ENCODE results near the gene SALL4.
"Not testable (repeated sequence)": the region's sequence is repeated elsewhere in the genome, so short reads cannot be mapped to it uniquely, and the experiment has no call there.

The SALL4 gene

DNA sequence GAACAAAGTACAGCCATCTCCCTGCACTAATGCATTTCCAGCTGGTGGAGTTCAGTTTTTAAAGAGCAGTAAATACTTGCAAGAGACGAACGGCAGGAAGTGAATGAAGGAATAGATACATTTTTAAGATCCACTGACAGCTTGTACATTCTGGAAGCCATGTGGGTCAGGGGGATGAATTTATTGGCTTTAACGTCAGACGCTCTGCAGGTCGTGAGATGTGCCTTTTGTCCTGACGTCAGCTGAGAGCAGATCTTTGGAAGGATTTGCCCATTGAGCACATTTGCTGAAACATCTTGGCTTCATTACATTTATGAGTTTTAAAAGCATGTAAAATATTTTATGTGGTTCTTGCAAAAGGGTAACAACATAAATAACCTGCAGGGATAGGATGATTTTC is 29.5 kb upstream of the SALL4 start:
- no peak overlapping the region for H3K9ac ChIP-seq (ENCODE audit: insufficient read length, low read depth)
- H3K9me3 ChIP-seq (ENCODE audit: insufficient read depth, low read length), result no peaks in the 10 kb centered on the region
- H3K36me3 ChIP-seq (ENCODE audit: insufficient read depth, insufficient read length, low read length), result peaks cover 28% of the 10 kb centered on the region
- peaks cover 3% of the 10 kb centered on the region for H3K4me1 ChIP-seq (ENCODE audit: insufficient read depth, insufficient read length)
- H3K4me3 ChIP-seq (ENCODE audit: insufficient read length, low read depth), result no peak overlapping the region
- H3K27me3 ChIP-seq (ENCODE audit: insufficient read depth, insufficient read length), result no peaks in the 10 kb centered on the region
- no peak for TF ChIP-seq ZNF274 (IDR thresholded peaks at IDR 0.05; ENCODE audit: low read depth, low read length)
- no peak for TF ChIP-seq SUZ12 (IDR thresholded peaks at IDR 0.05; ENCODE audit: extremely low read depth, insufficient read depth, insufficient read length)
- no peak for TF ChIP-seq YY1 (IDR thresholded peaks at IDR 0.05; ENCODE audit: insufficient read depth, insufficient read length)
- DNase-seq (ENCODE audit: low read depth, low spot score), result no peak

DNA sequence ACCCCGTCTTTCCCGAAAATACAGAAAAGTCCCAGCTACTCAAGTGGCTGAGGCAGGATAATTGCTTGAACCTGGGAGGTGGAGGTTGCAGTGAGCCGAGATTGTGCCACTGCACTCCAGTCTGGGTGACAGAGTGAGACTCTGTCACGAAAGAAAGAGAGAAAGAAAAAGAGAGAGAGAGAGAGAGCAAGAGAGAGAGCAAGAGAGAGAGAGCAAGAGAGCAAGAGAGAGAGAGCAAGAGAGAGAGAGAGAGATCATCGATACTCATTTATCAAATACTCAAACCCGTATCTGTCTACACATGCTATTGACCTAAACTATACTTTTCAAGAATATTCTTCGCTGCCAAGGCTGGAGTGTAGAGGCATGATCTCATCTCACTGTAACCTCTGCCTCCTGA is 28.2 kb upstream of the SALL4 start:
- Histone ChIP-seq H3K4me3 (ENCODE audit: insufficient read length, low read depth) (no peak overlapping the region), H3K4me1 (ENCODE audit: insufficient read depth, insufficient read length) (peaks cover 3% of the 10 kb centered on the region), H3K9me3 (ENCODE audit: insufficient read depth, low read length) (no peaks in the 10 kb centered on the region), H3K36me3 (ENCODE audit: insufficient read depth, insufficient read length, low read length) (peaks cover 34% of the 10 kb centered on the region), H3K9ac (ENCODE audit: insufficient read length, low read depth) (no peak overlapping the region), H3K27me3 (ENCODE audit: insufficient read depth, insufficient read length) (no peaks in the 10 kb centered on the region)
- no peak for TF ChIP-seq ZNF274 (IDR thresholded peaks at IDR 0.05; ENCODE audit: low read depth, low read length)
- TF ChIP-seq SUZ12 (IDR thresholded peaks at IDR 0.05; ENCODE audit: extremely low read depth, insufficient read depth, insufficient read length), result no peak
- TF ChIP-seq YY1 (IDR thresholded peaks at IDR 0.05; ENCODE audit: insufficient read depth, insufficient read length), result no peak
- DNase-seq (ENCODE audit: low read depth, low spot score), result no peak

DNA sequence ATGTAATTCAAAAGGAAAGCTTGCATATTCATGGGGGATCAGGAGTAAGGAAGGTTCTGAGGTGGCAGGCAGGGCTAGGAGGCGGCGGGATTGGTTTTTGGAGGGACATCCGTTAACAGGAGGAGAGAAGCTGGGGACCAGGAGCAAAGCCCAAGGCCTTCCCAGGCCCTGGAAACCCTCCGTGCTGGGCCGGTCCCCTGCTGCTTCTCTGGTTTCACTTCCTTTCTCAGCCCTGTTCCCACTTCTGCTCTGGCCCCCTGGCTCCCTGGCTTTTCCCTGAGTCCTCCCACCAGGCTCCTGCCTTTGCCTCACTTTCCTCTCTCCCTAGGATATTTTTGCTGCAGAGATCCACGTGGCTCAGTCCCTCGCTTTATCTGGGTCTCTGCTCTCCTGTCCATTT is 26.4 kb upstream of the SALL4 start:
- Histone ChIP-seq H3K9ac (ENCODE audit: insufficient read length, low read depth) (peak overlapping the region; percentile 36), H3K4me1 (ENCODE audit: insufficient read depth, insufficient read length) (peaks cover 3% of the 10 kb centered on the region), H3K27me3 (ENCODE audit: insufficient read depth, insufficient read length) (no peaks in the 10 kb centered on the region), H3K36me3 (ENCODE audit: insufficient read depth, insufficient read length, low read length) (peaks cover 29% of the 10 kb centered on the region), H3K4me3 (ENCODE audit: insufficient read length, low read depth) (no peak overlapping the region), H3K9me3 (ENCODE audit: insufficient read depth, low read length) (no peaks in the 10 kb centered on the region)
- peak; percentile 20 for DNase-seq (ENCODE audit: low read depth, low spot score)
- TF ChIP-seq SUZ12 (IDR thresholded peaks at IDR 0.05; ENCODE audit: extremely low read depth, insufficient read depth, insufficient read length), result no peak
- TF ChIP-seq YY1 (IDR thresholded peaks at IDR 0.05; ENCODE audit: insufficient read depth, insufficient read length), result no peak
- TF ChIP-seq ZNF274 (IDR thresholded peaks at IDR 0.05; ENCODE audit: low read depth, low read length), result no peak

DNA sequence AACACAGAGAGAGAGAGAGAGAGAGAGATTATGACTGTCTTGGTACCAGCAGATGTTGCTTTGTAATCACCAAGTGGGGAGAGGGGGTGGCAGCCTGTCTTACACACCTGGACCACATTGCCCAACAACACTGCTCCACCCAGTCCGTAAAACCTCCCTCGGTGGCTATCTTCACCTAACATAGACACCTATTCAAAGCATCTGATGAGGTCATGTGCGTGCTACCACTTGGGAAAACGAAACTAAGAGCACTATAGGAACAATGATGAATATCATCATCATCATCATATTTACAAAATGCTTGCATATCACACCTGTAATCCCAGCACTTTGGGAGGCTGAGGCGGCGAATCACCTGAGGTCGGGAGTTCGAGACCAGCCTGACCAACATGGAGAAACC is 24.1 kb upstream of the SALL4 start:
- DNase-seq (ENCODE audit: low read depth, low spot score), result no peak
- H3K4me3 ChIP-seq (ENCODE audit: insufficient read length, low read depth), result no peak overlapping the region
- peaks cover 17% of the 10 kb centered on the region for H3K36me3 ChIP-seq (ENCODE audit: insufficient read depth, insufficient read length, low read length)
- no peak overlapping the region for H3K9ac ChIP-seq (ENCODE audit: insufficient read length, low read depth)
- peaks cover 3% of the 10 kb centered on the region for H3K4me1 ChIP-seq (ENCODE audit: insufficient read depth, insufficient read length)
- no peaks in the 10 kb centered on the region for H3K27me3 ChIP-seq (ENCODE audit: insufficient read depth, insufficient read length)
- no peaks in the 10 kb centered on the region for H3K9me3 ChIP-seq (ENCODE audit: insufficient read depth, low read length)
- TF ChIP-seq SUZ12 (IDR thresholded peaks at IDR 0.05; ENCODE audit: extremely low read depth, insufficient read depth, insufficient read length) (no peak), YY1 (IDR thresholded peaks at IDR 0.05; ENCODE audit: insufficient read depth, insufficient read length) (no peak), ZNF274 (IDR thresholded peaks at IDR 0.05; ENCODE audit: low read depth, low read length) (no peak)

- peaks cover 2% of the 10 kb centered on the region for H3K36me3 ChIP-seq (ENCODE audit: insufficient read depth, insufficient read length, low read length)
- TF ChIP-seq YY1 (IDR thresholded peaks at IDR 0.05; ENCODE audit: insufficient read depth, insufficient read length) (no peak), ZNF274 (IDR thresholded peaks at IDR 0.05; ENCODE audit: low read depth, low read length) (no peak)
- no peak overlapping the region for H3K4me3 ChIP-seq (ENCODE audit: insufficient read length, low read depth)
- H3K4me1 ChIP-seq (ENCODE audit: insufficient read depth, insufficient read length), result no peaks in the 10 kb centered on the region
- no peak for DNase-seq (ENCODE audit: low read depth, low spot score)
- no peak overlapping the region for H3K9ac ChIP-seq (ENCODE audit: insufficient read length, low read depth)
- peaks cover 4% of the 10 kb centered on the region for H3K27me3 ChIP-seq (ENCODE audit: insufficient read depth, insufficient read length)
- no peaks in the 10 kb centered on the region for H3K9me3 ChIP-seq (ENCODE audit: insufficient read depth, low read length)
These were observed 16.2 kb upstream of the SALL4 start for GRCh38 chr20:51818479-51819008.

DNA sequence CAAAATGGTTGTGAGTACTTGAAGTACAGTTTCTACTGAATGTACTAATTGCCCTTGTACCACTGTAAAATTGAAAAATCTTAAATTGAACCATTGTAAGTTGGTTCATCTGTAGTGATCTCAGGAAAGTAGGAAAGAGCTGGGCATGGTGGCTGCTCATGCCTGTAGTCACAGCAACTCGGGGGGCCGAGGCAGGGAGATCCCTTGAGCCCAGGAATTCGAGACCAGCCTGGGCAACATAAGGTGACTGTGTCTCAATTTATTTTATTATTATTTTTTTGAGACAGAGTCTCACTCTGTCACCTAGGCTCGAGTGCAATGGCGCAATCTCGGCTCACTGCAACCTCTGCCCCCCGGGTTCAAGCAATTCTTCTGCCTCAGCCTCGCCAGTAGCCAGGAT is 14.5 kb upstream of the SALL4 start:
- H3K9ac ChIP-seq (ENCODE audit: insufficient read length, low read depth); DNase-seq (ENCODE audit: low read depth, low spot score); H3K27me3 ChIP-seq (ENCODE audit: insufficient read depth, insufficient read length); H3K36me3 ChIP-seq (ENCODE audit: insufficient read depth, insufficient read length, low read length); H3K9me3 ChIP-seq (ENCODE audit: insufficient read depth, low read length); H3K4me3 ChIP-seq (ENCODE audit: insufficient read length, low read depth); H3K4me1 ChIP-seq (ENCODE audit: insufficient read depth, insufficient read length): not testable (repeated sequence)

- Histone ChIP-seq H3K4me1 (ENCODE audit: insufficient read depth, insufficient read length) (peaks cover 4% of the 10 kb centered on the region), H3K9ac (ENCODE audit: insufficient read length, low read depth) (no peak overlapping the region), H3K36me3 (ENCODE audit: insufficient read depth, insufficient read length, low read length) (no peaks in the 10 kb centered on the region), H3K9me3 (ENCODE audit: insufficient read depth, low read length) (no peaks in the 10 kb centered on the region), H3K27me3 (ENCODE audit: insufficient read depth, insufficient read length) (peaks cover 4% of the 10 kb centered on the region), H3K4me3 (ENCODE audit: insufficient read length, low read depth) (no peak overlapping the region)
- TF ChIP-seq SUZ12 (IDR thresholded peaks at IDR 0.05; ENCODE audit: extremely low read depth, insufficient read depth, insufficient read length), result no peak
- TF ChIP-seq ZNF274 (IDR thresholded peaks at IDR 0.05; ENCODE audit: low read depth, low read length), result no peak
- no peak for TF ChIP-seq YY1 (IDR thresholded peaks at IDR 0.05; ENCODE audit: insufficient read depth, insufficient read length)
- no peak for DNase-seq (ENCODE audit: low read depth, low spot score)
These were observed 13.2 kb upstream of the SALL4 start for GRCh38 chr20:51815383-51816076.

Data from NT2/D1 (cell line).